Cardiac septum (tissue), 1 donor: Measurements from ENCODE around the gene RLIM. TPM values are rescaled to one million over a fixed set of nuclear protein-coding genes. Genes with fewer than 3 reads are reported as not detected.

Source experiments
- DNase-seq: peaks from one replicate; pipeline ENCODE4 v3.0.0-alpha.2; 2020; ENCODE audit warnings: low spot score
- intact Hi-C: fragments of 100-400 bp; cut with DNase I; formaldehyde crosslinking; loops from one replicate; pipeline ENCODE4 v1.14.0; 2022
- total RNA-seq: library from RNA; stranded (reverse); fragmentation: NEBNext Ultra II Directional; extraction: Animal tissue kit (Norgen Biotek cat#: 25700); gene quantifications from one replicate; pipeline ENCODE4 v1.2.1, GENCODE V29; 2021
- donor health status: DM: no; HTN: no; CAD: no.

Gene RLIM
- total RNA-seq, 1 donor from 2014 or later = 27.9 TPM

DNA sequence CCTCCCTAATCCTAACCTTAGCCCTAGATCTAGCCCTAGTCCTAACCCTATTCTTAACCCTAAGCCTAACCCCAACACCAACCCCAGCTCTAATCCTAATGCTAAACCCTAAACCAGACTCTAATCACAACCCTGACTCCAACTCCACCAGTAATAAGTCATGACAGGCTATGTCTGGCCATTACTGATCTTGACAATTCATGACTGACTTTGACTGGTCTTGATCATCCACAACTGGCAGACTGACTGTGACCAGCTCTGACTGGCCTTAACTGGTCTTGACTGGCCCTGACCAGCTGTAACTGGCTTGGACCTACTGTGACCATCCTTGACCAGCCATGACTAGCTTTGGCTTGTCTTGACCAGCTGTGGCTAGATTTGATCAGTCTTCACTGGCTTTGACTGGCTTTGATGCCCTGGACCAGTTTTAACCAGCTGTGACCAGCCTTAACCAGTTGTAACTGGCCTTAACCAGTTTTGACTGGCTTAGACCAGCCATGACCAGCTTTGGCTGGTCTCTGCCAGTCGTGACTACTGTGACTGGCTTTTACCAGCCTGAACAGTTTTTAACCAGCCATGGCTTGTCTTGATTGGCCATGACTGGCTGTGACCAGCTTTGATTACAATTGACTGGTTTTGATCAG is 68.4 kb downstream of the RLIM start:
- no peak for DNase-seq
- intact Hi-C loops = no loop called here

DNA sequence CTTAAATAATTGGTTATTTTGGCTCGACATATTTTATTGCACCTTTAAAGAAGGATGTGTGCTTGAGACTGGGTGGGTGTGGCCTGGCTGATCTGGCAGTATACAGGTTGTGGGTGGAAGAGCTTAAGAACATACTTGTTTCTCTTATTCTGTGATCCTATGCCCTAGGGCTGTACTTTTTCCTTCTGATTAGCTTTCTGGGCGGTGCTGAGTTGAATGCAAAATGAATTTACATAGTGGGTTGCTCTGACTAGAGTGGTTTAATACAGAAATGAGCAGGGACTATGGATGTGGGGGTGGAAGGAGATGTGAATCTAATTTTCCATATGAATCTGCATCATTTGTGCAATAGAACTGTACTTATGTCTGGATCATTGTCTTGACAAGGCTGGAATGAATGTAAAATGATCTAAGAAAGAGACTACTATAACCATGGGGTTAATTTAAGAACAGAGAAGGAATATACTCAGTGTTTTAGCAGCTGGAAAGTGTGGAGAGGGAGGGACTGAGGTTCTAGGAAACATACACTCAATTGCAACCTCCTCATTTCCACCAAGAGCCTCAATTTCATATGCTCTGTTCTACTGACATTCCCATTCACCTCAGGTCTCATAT is 73.7 kb downstream of the RLIM start:
- intact Hi-C loops = no loop called here
- DNase-seq = no peak

DNA sequence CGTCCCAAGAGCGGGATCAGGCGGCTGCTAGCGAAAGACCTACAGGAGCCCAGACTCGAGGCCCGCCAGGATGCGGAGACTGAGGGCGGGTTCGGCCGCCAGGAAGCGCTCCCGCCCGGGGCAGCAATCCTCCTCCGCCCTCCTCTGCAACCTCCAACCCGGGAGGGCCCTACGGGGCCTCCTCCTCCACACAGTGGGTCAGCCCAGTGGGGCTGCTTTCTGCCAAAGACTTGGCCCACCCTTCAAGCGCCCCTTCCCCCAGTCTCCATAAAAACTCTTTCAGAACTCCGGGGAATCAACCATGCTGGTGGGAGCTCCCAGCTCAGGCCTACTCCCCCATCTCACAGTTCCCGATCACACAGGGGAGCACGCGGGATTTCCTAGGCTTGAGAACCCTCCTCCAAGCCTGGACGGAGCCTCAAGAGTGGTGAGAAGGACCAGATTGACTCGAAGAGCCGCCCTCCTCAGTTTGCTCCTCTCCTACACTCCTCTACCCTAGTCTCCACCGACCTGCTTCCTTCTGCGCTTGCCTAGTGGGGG is 77.5 kb downstream of the RLIM start:
- DNase-seq = no peak
- intact Hi-C loops = loop anchor here (1.0 to 5.0 kb wide), 3 partner anchors 116 to 245 kb away; partner anchors contain the start of gene SLC16A2

DNA sequence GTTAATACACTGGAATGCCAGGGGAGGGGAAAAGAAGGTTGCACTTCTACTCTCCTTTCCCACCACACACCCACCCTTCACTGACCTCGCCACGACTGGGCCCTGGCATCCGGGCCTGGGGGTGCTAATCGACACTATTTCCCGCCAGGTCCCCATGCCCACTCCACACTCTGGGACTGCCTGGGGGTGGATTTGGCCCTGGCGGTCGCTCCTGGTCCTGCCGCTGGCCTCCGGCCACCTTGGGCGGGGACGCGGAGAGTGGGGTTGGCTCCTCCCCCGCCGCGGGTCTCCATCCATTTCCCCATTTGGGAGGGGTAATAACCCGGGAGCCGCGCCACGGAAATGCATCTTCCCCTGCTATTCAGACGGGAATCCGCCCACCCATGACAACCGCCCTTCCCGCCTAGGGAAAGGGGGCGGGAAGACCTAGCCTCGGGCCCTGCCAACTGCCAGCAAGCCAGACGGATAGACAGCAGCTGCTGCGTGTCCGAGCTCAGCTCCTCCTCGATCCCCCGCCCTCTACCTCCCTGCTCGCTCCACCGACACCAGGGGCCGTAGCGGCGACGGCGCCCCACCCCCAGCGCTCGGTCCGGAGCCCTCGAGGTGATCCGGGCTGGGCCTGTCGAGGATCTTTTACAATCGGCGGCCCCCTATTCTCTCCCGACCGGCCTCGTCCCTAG is 78.1 kb downstream of the RLIM start:
- DNase-seq = peak; percentile 92
- intact Hi-C loops = loop anchor here (1.0 to 5.0 kb wide), 3 partner anchors 115 to 244 kb away; partner anchors contain the start of gene SLC16A2

DNA sequence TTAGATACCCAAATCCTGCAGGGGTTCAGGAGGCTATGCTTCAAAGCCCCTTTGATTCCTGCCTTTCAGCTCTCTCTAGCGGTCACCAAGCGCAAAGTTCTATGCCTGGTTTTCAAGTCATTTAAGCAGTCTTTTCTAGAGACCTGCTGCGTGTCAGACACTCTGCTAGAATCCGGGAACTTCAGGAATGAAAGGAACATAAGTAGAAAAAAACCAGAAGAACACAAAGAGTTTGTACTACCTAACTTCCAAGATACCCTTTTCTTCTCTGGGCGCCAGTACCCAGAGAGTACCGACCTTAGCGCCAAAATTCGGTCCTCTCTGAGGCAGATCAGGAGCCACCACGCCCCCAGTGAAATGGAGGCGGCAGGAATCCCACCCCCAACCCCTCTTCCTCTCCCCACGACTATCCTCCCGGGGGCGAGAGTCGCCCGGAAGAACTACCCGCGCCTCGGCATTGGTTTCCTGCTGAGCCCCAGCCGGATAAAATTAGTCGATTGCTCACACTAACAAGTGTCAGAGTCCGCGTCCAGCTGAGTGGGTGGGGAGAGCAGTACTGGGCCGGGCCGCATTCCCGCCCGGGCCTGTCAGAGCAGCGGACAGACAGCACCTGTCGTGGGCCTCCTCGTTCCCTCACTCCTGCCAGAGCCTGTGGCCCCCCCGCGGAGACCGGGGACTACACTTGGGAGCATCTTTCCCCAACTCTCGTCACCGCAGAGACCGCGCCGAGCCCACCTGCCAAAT is 78.8 kb downstream of the RLIM start:
- intact Hi-C loops = loop anchor here (1.0 to 5.0 kb wide), 3 partner anchors 114 to 243 kb away; partner anchors contain the start of gene SLC16A2
- peak; percentile 85 for DNase-seq

Other genes with a start within 250 kb of the RLIM start
- gene SLC16A2, start 193.1 kb downstream of the RLIM start, total RNA-seq = 8.2 TPM